NT2/D1 (cell line): ENCODE results near the gene CYP27A1.

Source experiments
- DNase-seq: peaks from one replicate; pipeline ENCODE4 v3.0.0-alpha.2; 2011; ENCODE audit warnings: low read depth, low spot score
- H3K27me3 ChIP-seq: 2 replicates; pipeline ENCODE4 v1.6.0; 2011; ENCODE audit warnings: mild to moderate bottlenecking; ENCODE audit not compliant: insufficient read length, insufficient read depth
- H3K36me3 ChIP-seq: 2 replicates; pipeline ENCODE4 v1.6.1; 2011; ENCODE audit warnings: mild to moderate bottlenecking, low read length, mixed read lengths; ENCODE audit not compliant: insufficient read depth, insufficient read length
- H3K4me1 ChIP-seq: 2 replicates; pipeline ENCODE4 v1.5.1; 2011; ENCODE audit not compliant: insufficient read depth, insufficient read length
- H3K4me3 ChIP-seq: 2 replicates; pipeline ENCODE4 v1.5.1; 2011; ENCODE audit warnings: low read depth; ENCODE audit not compliant: insufficient read length
- H3K9ac ChIP-seq: 2 replicates; pipeline ENCODE4 v1.6.0; 2011; ENCODE audit warnings: low read depth; ENCODE audit not compliant: insufficient read length
- H3K9me3 ChIP-seq: 2 replicates; pipeline ENCODE4 v1.5.1; 2011; ENCODE audit warnings: mild to moderate bottlenecking, low read length; ENCODE audit not compliant: insufficient read depth
- SUZ12 ChIP-seq: IDR thresholded peaks from 2 replicates; pipeline ENCODE4 v1.6.1; 2011; ENCODE audit not compliant: insufficient read length, insufficient read depth; ENCODE audit errors: extremely low read depth
- YY1 ChIP-seq: IDR thresholded peaks from 2 replicates; pipeline ENCODE4 v1.6.1; 2011; ENCODE audit not compliant: insufficient read length, insufficient read depth
- ZNF274 ChIP-seq: IDR thresholded peaks from 2 replicates; pipeline ENCODE4 v1.6.1; 2011; ENCODE audit warnings: mild to moderate bottlenecking, low read depth, low read length

CYP27A1 gene

DNA sequence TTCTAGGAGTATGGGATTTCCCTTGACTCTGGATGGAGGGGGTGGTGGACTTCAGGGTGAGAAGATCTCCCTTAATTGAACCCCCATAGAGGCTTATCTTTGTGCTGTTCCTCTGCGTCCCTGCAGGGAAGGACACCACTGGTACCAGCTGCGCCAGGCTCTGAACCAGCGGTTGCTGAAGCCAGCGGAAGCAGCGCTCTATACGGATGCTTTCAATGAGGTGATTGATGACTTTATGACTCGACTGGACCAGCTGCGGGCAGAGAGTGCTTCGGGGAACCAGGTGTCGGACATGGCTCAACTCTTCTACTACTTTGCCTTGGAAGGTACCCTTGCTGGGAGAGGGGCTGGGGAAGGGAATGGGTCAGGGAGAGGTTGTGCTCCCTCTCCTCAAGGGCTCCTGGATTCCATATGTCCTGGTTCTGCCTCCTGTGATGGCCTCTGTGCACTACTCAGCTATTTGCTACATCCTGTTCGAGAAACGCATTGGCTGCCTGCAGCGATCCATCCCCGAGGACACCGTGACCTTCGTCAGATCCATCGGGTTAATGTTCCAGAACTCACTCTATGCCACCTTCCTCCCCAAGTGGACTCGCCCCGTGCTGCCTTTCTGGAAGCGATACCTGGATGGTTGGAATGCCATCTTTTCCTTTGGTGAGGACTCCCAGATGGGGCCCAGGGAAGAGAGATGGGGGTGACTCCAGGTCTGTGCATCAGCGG is 30.3 kb downstream of the CYP27A1 start:
- H3K36me3 ChIP-seq = peaks cover 25% of the 10 kb centered on the region
- no peaks in the 10 kb centered on the region for H3K27me3 ChIP-seq
- TF ChIP-seq ZNF274 (no peak), SUZ12 (no peak), YY1 (no peak)
- H3K4me1 ChIP-seq = no peaks in the 10 kb centered on the region
- no peak overlapping the region for H3K4me3 ChIP-seq
- H3K9me3 ChIP-seq = no peaks in the 10 kb centered on the region
- no peak overlapping the region for H3K9ac ChIP-seq
- no peak for DNase-seq

GRCh38 chr2:218812861-218813260 is 30.9 kb downstream of the CYP27A1 start:
- Histone ChIP-seq H3K4me1 (no peaks in the 10 kb centered on the region), H3K4me3 (no peak overlapping the region), H3K9ac (no peak overlapping the region), H3K36me3 (peaks cover 25% of the 10 kb centered on the region), H3K27me3 (no peaks in the 10 kb centered on the region), H3K9me3 (no peaks in the 10 kb centered on the region)
- no peak for TF ChIP-seq SUZ12
- TF ChIP-seq ZNF274 = no peak
- TF ChIP-seq YY1 = no peak
- DNase-seq = no peak

DNA sequence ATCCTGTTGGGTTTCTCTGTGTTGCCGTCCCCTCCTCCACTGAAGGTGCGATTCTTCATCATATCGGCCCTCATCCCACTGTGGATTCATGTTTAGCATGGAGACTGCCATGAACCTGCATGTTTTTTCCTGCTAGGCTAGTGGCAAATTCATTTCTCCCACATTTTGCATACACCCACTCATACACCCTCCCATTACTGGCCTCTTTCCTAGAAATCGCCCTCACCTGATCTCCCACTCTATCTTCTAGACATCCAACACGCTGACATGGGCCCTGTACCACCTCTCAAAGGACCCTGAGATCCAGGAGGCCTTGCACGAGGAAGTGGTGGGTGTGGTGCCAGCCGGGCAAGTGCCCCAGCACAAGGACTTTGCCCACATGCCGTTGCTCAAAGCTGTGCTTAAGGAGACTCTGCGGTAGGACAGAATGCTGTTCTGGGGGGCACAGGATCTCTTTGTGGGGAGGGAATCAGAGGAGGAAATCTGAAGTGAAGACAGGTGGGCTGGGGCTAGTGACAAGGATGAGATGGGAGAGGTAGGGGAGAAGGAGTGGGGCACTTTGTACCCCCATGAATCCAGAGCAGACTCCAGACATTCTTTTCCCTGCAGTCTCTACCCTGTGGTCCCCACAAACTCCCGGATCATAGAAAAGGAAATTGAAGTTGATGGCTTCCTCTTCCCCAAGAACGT is 32.0 kb downstream of the CYP27A1 start:
- Histone ChIP-seq H3K9me3 (no peaks in the 10 kb centered on the region), H3K27me3 (no peaks in the 10 kb centered on the region)
- no peak for TF ChIP-seq SUZ12

GRCh38 chr2:218814540-218815243 is 32.7 kb downstream of the CYP27A1 start:
- Histone ChIP-seq H3K4me1 (no peaks in the 10 kb centered on the region), H3K4me3 (no peak overlapping the region), H3K9me3 (no peaks in the 10 kb centered on the region), H3K27me3 (no peaks in the 10 kb centered on the region), H3K36me3 (peaks cover 25% of the 10 kb centered on the region), H3K9ac (no peak overlapping the region)
- no peak for DNase-seq
- TF ChIP-seq ZNF274 (no peak), YY1 (no peak), SUZ12 (no peak)

More for the DNA sequence above, 32.0 kb downstream of the CYP27A1 start:
- no peaks in the 10 kb centered on the region for H3K4me1 ChIP-seq
- DNase-seq = no peak
- H3K4me3 ChIP-seq = no peak overlapping the region
- no peak overlapping the region for H3K9ac ChIP-seq
- H3K36me3 ChIP-seq = peaks cover 25% of the 10 kb centered on the region

DNA sequence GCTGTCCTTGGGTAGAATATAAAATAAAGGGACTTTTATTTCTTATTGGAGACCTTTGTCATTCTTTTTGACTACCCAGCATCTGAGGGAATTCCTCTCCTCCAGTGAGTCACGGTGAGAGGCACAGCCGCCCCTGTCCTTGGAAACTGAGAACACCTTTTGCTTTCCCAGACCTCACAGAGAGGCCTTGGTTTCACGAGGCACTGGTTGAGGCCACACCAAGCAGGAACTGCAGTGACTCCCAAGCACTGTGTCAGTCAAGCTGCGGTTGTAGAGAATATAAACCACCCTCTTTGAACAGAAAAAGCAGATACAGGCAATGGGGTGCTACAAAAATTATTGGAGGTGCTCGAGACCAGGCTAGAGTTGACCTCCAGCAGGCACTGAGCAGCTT is 33.3 kb downstream of the CYP27A1 start:
- Histone ChIP-seq H3K27me3 (no peaks in the 10 kb centered on the region), H3K4me1 (no peaks in the 10 kb centered on the region), H3K9me3 (no peaks in the 10 kb centered on the region), H3K9ac (no peak overlapping the region), H3K36me3 (peaks cover 25% of the 10 kb centered on the region), H3K4me3 (no peak overlapping the region)
- no peak for DNase-seq
- TF ChIP-seq SUZ12 (no peak), YY1 (no peak), ZNF274 (no peak)

DNA sequence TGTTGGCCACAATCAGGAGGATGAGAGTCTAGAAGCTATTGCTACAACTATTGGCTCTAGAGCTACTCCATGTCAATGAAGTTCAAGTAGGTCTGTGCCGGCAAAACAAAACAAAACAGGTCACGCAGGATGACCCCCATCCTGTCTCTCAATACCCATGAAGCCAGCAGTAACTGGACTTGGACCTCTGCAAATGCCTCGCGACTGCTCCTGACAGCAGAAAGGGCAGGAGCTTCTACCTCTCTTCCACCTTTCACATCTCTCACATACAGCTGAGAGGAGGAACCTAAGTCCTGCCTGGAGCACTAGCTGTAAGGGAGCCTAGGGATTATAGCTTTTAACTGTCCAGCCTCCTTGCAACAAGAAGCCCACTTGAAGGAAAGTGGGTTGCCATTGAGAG is 33.7 kb downstream of the CYP27A1 start:
- Histone ChIP-seq H3K4me1 (no peaks in the 10 kb centered on the region), H3K27me3 (no peaks in the 10 kb centered on the region), H3K36me3 (peaks cover 25% of the 10 kb centered on the region), H3K9ac (no peak overlapping the region), H3K4me3 (no peak overlapping the region), H3K9me3 (no peaks in the 10 kb centered on the region)
- TF ChIP-seq SUZ12 (no peak), ZNF274 (no peak), YY1 (no peak)
- no peak for DNase-seq

DNA sequence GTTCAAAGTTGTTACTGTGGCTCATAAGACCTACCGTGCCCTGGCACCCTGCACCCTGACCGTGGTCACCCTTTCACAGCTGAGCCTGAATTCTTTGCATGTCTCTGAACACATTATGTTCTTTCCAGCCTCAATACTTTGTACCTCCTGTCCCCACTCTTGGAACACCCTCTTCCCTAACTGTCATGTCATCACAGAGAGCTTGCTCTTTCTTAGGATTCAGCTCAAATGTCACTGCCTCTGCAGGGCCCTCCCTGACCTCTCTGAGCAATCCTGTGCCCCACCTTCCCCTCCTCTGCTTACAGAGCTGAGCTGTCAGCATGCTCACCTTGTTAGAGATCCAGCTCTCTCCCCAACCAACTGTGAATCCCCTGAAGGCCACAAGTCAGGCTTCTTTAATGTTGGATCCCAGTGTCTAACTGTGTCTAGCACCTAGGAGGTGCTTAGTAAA is 34.6 kb downstream of the CYP27A1 start:
- H3K4me3 ChIP-seq = no peak overlapping the region
- H3K9ac ChIP-seq = no peak overlapping the region
- no peaks in the 10 kb centered on the region for H3K9me3 ChIP-seq
- H3K27me3 ChIP-seq = no peaks in the 10 kb centered on the region
- no peaks in the 10 kb centered on the region for H3K4me1 ChIP-seq
- TF ChIP-seq SUZ12 = no peak
- TF ChIP-seq YY1 = no peak
- no peak for TF ChIP-seq ZNF274
- DNase-seq = no peak
- H3K36me3 ChIP-seq = peaks cover 25% of the 10 kb centered on the region
